HG03066 (cell line): ENCODE data around the gene PDZD8.

Source experiments
- ATAC-seq: cut with Tn5 transposase; IDR thresholded peaks from one replicate; pipeline ENCODE4 v1.9.1; 2021; ENCODE audit warnings: low read depth; ENCODE audit not compliant: unreplicated experiment

PDZD8 gene

DNA sequence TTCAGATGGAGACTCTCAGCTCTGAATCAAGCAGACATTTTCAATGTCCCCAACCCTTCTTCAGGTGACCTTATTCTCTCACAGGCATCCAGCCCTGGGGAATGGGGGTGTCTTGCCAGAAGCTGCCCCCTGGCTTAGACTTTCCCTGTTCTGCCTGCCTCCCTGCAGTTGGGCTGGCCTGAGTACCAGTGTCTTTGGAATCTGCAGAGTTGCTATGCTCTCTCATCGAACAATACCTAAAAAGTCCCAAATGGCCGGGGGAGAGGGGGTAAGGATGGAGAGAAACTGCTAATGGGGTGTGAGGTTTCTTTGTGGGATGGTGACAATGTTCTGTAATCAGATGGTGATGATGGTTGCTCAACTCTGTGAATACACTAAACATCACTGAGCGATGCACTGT is 113.7 kb downstream of the PDZD8 start:
- no peak for ATAC-seq

DNA sequence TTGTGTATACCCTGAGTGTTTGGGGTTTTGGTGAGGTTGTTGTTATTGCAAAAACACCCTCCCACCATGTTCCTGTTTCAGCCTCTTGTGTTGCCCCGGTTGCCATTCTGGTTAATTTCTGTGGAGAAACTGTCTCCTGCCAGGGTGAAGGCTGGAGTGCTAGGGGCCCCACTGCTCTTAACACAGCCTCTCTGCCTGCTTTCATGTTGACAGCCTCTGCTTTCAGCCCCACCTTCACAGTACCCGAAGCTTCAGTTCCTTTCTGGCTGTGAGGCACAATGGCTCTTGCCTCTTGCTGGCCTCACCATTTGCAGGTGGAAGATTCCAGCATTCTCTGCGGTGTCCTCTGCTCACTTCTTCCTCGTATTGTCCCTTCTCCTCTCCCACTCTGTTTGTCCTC is 115.2 kb downstream of the PDZD8 start:
- no peak for ATAC-seq

DNA sequence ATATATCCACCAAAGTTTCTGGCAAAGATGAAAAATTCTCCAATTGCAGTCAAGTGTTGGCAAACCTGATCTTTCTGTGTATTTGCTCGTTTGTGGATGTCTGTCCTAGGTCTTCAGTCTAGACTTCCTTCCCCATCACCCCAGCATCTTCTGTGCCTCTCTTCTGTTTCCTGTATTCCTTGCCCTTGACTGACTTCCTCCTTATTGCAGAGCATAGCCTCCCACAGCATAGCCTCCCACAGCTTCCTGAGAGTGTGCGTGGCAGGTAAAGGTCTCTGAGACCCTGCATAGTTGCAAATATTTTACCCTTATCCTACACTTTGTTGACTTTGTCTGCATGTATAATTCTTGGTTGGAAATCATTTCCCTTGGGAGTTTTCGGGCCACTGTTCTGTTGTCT is 116.0 kb downstream of the PDZD8 start:
- ATAC-seq, result no peak

DNA sequence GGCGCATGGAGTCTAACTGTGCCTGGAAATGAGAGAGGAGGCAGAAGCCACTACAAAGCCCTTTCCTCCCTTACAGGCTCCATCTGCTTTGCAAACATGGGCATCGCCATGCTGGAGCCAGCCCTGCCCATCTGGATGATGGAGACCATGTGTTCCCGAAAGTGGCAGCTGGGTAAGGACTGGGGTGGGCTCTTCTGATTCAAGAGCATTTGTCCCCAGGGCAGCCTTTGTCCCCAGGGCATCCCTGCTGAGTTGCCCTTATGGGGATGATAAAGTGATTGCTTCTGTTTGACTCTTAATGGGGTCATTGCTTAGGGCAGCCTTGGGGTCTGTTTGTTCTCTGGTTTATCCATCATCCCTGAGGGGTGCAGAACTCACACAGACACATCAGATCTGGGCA is 117.5 kb downstream of the PDZD8 start:
- ATAC-seq, result no peak

DNA sequence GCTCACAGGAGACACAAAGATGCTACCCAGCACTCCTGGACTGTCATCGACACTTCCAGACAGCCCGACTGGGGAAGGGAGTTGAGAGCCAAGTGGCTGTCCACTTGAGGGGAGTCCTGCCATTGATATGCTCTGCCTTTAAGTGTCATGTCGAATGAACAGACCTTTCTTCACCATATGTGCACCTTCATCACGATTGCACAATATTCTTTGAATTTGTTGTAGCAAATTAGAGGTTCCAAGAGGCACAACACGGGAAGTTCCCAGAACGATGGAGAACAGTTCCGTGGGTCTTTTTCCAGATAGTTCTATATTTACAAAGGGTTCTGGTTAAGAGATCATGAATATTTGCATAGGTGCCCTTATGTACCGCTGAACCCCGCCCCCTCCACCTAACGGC is 118.3 kb downstream of the PDZD8 start:
- no peak for ATAC-seq

DNA sequence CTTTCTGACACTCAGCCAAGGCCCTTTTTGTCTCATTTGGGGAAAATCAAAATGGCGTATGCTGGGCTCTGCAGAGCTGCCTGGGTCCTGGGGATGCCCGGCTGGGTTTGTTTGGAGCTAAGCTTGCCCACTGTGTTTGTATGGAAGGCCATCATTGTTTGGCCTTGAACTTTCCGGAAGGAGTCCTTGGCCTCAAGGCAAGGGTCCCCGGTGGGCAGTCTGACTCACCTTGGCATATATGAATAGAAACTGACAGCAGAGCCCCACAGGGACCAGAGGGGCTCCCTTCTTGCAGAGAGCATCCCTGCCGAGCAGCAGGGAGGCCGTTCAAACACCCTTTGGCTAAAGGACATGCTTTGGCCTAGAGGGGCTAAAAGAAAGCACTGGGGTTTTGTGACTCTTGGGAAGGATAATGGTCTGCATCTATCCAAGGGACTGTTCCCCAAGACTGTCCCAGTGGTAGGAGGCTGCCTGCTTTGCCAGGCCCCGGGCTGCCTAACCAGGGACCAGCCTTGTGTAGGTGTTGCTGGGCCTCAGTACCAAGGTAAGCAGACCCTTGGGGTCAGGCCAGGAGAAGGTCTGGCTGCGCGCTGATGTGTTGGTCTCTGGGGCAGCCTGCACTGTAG is 119.3 kb downstream of the PDZD8 start:
- no peak for ATAC-seq

DNA sequence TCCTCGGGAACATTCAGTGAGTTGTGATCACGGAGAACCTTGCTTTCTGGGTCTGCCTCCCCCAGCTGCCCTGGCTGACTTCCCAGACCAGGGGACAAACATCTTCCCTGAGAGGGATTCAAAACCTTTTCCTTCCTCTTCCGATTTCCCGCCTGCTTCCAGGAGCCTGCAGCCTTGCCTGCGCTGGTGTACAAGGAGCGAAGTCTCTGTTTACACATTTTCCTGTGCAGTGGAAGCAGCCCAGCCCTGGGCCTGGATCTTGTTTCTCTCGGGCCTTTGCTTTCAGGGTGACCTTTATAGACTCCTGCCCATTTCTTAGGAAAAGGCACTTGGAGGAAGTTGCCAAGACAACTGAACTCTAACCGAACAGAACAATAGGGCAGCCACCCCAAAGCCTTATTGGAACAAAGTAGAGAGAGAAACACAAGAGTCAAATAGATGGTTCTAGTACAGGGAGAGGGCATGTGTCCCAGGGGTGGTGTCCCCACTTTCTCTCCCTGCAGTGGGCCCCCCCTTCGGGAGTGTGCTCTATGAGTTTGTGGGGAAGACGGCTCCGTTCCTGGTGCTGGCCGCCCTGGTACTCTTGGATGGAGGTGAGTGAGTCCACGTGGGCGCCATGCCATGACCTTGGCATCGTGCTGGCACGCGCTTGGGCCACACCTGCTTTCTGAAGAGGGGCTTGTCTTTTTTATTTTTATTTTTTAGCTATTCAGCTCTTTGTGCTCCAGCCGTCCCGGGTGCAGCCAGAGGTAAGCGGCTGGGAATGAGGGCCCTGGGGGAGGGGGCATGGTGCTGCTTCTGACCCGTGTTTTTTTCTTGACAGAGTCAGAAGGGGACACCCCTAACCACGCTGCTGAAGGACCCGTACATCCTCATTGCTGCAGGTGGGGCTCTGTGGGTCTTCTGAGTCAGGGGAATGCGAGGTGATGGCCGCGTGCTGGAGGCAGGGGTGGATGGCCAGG is 120.2 kb downstream of the PDZD8 start:
- no peak for ATAC-seq

DNA sequence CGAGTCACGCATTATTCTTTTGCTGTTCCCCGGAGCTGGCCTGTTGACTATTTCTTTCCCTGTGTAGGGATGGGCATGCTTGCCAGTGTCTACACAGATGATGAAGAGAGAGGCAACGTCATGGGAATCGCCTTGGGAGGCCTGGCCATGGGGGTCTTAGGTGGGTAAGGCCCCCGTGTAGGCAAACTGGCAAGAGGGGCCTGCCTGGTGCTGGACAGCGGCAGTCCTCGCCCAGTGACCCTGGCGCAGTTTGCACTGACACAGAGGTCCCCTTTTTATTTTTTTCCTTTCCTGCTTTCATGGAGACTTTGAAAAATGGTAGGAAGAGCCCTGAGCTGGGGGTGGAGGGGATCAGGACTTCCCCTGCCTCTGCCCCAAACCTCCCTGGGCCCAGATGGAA is 120.9 kb downstream of the PDZD8 start:
- no peak for ATAC-seq

DNA sequence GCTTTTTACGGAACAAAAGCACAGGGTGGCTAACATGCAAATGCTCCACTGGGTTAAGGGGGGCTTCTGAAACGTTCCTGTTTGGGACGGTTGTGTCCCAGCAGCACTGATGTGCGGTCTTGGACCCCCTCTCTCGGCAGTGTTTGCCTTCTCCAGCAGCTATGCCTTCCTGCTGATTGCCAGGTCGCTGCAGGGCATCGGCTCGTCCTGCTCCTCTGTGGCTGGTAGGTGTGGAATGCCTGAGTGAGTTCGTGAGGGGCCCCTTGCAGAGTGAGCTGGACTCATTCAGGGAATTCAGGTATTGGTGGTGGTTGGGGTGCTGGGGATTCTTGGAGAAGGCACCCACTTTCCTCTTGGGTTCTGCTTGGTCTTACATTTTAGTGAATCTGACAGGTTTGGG is 121.3 kb downstream of the PDZD8 start:
- no peak for ATAC-seq

DNA sequence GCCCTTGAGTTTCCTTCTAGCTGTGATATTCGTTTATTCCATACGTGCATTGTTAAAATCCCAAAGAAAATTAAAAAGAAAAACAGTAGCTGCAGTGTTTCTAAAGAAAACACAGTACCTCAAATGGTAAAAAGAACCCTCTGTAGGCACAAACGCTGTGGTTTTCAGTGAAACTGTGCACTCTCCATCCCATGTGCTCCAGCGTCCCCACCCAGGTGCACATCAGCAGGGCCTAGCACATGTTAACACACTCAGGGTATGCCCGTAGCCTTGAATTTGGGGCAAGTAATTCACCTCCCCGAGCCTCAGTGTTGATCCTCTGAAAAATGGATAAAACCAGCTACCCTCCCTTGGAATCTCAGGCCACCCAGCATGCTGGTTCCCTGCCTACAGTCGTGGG is 124.8 kb downstream of the PDZD8 start:
- ATAC-seq, result no peak

DNA sequence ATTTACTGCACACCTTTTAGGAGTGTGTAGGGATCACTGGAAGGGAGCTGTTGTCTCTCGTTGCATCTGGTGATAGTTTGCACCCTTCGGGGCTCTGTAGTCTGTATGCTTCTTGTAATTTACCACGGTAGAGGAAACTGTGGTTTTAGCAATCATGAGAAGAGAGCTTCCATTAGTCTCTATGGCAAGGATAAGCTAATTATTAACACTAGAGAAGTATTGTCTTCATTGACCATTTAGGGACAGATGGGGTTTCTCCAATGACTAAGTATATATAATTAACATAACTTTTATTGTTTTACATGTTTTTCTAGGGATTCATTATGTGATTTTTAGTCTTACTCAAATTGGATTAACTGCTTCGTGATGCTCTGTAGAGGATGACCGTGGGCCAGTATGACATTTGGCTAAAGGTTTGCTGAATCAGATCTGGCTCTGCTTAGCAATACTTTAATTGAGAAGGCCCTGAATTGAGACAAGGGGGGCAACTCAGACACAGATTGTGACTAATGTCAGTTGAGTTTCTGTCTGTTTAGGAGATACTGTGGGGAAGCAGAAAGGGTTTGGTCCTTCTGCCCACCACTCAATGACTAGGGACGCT is 125.6 kb downstream of the PDZD8 start:
- no peak for ATAC-seq

DNA sequence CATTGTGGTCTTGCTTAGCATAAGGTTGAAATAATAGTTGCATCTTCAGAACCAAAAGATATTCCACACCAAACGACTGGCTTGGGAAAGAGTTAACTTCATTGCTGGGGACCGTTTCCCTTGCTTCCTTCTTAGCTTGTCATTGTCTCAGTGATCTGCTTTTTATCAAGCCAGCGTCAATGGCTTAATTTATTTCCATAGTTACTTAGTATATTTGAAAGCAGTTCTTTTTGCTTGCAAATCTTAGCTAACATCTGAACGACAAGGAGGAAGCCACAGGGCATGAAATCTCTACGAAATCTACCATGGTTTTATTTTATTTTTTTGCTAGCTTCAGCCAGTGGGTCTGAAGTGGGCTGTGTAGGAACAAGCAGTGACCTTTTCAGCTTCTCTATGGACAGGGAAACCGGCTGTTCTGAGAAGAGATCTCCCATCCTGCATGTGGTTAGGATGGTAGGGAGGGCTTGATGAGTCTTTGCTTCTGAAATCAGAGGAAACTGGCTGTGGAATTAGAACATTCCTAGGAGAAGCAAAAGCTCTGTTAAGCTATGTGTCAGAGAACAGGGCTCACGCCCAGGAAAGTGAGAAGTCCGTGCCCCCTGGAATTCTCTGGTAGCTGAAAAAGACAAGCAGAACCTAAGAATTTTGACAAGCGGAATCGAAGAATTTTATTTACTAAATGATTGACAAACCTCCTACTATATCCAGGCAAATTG is 126.3 kb downstream of the PDZD8 start:
- no peak for ATAC-seq

DNA sequence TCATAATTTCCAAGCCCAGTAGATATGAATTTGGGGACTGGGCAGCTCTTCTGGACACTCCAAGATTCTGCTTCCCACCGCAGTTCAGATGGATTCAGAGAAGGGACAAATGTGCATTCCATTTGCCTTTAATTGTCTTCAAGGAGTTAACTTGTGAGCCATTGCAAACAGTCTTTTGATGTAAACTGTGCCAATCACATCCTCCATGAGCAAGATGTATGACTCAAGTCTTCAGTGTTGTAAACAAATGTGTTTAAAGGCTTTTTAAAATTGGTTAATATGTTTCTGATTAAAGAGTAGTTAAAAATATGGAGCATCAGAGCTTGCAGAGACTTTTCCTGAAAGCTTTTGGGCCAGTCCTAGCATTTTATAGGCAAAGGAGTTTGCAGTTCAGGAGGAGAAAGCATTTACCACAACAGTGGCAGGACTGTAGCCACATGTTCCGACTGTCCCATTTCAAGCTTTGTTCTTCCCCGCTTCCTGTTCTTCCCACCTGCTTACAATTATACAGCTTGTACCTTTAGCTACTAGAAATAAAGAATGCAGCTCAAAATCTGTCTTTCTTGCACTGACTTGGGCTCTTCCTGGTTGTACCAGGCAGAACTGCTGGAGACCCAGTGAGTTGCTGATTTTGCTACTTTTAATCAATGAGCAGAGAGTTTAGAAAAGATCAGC is 128.1 kb downstream of the PDZD8 start:
- ATAC-seq, result no peak

DNA sequence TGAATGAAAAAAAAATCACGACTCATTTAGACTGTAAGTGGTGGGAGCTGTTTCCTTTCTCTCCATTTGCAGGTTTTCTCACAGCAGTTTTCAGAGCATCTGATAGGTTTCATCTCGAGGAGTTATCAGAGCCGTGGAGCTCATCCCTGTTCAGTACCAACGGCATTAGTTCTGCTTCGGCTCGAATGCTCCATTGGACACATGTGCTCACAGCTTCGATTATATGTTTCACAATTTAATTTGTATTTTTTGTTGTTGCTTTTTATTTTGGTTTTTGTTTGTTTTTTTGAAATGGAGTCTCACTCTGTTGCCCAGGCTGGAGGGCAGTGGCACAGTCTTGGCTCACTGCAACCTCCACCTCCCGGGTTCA is 132.8 kb downstream of the PDZD8 start:
- ATAC-seq, result no peak

DNA sequence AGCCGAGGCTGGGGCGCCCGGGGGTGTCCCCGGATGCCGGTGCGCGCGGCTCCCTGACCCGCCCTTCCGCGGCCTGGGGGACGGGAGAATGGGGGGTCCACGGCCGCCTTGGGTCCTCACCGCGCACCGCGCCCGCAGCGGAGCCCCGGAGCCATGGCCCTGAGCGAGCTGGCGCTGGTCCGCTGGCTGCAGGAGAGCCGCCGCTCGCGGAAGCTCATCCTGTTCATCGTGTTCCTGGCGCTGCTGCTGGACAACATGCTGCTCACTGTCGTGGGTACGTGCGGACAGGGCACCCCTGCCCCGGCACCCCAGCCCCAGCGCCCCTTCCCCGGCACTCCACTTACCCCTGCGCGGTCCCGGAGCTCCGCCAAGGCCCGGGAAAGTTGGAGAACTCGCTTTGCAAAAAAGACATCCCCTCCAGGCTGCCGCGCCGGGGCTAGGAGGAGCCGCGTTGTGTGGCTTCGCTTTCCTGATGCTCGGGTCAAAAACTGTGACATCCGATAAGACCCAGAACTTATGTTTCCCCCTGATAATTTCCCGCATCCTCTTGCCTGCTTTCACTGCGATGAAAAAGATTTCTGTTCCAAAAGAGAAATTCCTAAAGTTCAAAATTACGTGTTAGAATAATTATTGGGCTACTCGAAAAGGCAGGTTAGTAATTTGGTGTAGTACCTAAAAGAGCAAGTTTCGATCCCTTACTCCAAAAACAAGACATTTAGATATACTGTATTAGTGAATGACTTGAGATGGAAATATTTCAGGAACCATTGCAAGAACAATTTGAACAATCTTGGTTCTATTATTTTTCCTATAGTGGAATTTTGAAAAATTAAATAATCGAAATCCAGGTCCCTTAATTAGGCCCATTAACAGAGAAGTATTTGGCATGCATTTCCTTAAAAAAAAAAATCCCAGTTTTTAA is 133.4 kb downstream of the PDZD8 start:
- ATAC-seq, result no peak

DNA sequence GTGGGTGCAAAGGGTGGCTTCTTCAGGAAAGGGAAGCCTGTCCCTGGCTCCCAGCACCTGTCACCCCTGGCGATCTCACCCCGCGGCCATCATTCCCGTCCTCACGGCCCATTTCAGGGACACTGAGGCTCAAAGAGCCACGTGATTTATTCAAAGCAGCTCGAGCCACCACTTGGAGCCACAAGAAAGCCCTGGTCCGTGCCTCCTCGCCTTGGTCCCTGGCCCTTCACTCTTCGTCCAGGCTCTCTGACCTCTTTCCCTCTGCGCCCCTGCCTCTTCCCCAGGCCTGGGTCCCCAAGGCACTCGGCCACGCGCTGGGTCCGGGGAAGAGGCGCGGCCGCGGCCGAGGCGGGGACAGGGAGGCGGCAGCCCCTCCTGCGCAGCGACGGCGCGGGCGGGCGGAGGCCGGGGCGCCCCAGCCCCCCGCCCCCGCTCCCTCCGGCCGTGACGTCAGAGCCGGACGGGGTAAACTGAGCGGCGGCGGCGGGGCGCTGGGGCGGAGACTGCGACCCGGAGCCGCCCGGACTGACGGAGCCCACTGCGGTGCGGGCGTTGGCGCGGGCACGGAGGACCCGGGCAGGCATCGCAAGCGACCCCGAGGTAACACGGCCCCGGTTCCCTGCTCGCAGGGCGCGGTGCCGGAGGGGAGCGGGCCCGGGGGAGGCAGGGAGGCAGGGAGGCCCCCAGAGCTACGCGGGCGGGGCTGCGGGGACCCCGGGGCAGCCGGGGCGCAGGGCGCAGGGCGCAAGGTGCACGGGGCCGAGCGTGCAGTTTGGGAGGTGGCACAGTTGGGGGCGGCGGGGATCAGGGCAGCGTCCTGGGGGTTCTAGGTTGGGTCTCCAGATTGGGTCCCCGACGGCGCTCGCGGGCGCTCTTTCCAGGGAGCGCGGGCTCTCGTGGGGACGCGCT is 134.4 kb downstream of the PDZD8 start, which contains the start of gene SLC18A2:
Gene SLC18A2 (plus strand): TSS at position 494 of the 909 bp plus-strand sequence. CDS start 580 bp downstream, outside the sequence.
- no peak for ATAC-seq

DNA sequence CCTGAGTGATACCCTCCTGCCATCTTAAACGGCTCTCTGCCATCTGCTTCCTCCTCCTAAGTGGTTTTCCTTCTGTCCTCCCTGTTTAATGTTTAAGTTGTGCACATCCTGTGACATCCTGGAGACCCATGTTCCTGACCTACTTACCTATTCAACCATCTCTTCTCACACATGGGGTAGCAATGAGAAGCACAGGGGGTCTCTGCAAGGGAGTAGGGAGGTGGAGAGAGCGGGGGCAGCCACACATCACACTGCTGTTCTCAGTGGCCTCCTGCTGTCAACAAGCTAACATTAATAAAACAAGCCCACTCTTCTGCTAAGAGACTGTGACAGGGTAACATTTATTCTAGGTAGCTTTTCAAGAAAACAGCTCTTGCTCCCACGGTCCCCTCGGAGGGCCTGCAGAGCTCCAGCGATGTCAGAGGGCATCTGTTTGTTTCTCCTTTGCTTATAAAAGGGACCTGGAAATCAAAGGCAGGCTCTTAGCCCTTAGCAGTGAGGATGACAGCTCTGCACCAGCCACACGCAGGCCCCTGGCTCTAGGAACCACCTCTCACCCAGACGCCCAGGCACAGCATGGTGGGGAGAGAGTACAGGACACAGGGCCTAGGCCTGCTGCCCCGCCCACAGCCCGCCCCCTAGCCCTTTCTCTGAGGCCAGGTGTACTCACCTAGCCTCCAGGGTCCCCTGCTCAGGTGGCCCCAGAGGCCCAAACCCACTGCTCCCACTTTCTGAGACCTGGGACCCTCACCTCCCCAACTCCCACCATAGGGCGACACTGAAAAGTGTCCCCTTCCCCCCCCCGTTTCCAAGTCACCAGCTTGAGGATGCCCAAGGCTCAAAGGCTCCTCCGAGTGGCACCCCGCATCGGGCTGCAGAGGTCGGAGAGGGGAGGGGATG is 135.3 kb downstream of the PDZD8 start:
- ATAC-seq, result no peak
